Left colon (tissue), 2 donors: ENCODE measurements around the gene MYO7A. TPM values are rescaled to one million over a fixed set of nuclear protein-coding genes. Genes with fewer than 3 reads are reported as not detected.
A peak's percentile ranks its signal among the peaks of the same experiment; 100 is the strongest.

Source experiments
- ATAC-seq: fragments of 200-7000 bp; cut with Tn5 transposase; one replicate; pipeline ENCODE4 v1.9.1; 2020; ENCODE audit warnings: mild to moderate bottlenecking, moderate library complexity
- DNase-seq, 2 donors: peaks; one replicate each; pipeline ENCODE4 v3.0.0-alpha.2; 2020
- intact Hi-C, 2 donors: fragments of 100-400 bp; cut with DNase I in 1 of 2; cut with micrococcal nuclease in 1 of 2; formaldehyde crosslinking; loops; one replicate each; pipeline versions ENCODE4 v1.11.2 to v1.14.0; 2022; cut with DNase I, micrococcal nuclease
- total RNA-seq, 2 donors: library from RNA; stranded (reverse); fragmentation: NEBNext Ultra II Directional; extraction: Animal tissue kit (Norgen Biotek cat#: 25700); gene quantifications; one replicate each; pipeline ENCODE4 v1.2.1, GENCODE V29; 2021
- donor health status: DM: no; HTN: no; CAD: no.
- donor health status: DM: yes; HTN: yes; CAD: no.

The MYO7A gene
- total RNA-seq, 2 donors from 2014 or later: 4.8 to 5.8 TPM

- intact Hi-C loops: no loop called here
- DNase-seq (no peak), ATAC-seq (no peak)
These were observed 84.4 kb downstream of the MYO7A start for GRCh38 chr11:77212314-77213007.

- intact Hi-C loops: no loop called here
- no peak for DNase-seq
- no peak for ATAC-seq
These were observed 85.1 kb downstream of the MYO7A start for GRCh38 chr11:77213029-77213579.

- intact Hi-C loops: no loop called here
- no peak for DNase-seq
- ATAC-seq: no peak
These were observed 85.8 kb downstream of the MYO7A start for GRCh38 chr11:77213589-77214428.

GRCh38 chr11:77214557-77214956, 86.5 kb downstream of the MYO7A start:
- DNase-seq (no peak), ATAC-seq (no peak)
- intact Hi-C loops: no loop called here

- intact Hi-C loops: no loop called here
- no peak for DNase-seq
- no peak for ATAC-seq
These were observed 87.1 kb downstream of the MYO7A start for GRCh38 chr11:77215106-77215505.

- intact Hi-C loops: no loop called here
- DNase-seq (no peak), ATAC-seq (no peak)
These were observed 89.1 kb downstream of the MYO7A start for GRCh38 chr11:77217156-77217555.

- peak; percentile 81 for ATAC-seq
- intact Hi-C loops: no loop called here
- peak in 1 of 2 donors; percentile 20 for DNase-seq
These were observed 95.8 kb downstream of the MYO7A start for GRCh38 chr11:77223797-77224196.

GRCh38 chr11:77230878-77231605, 103.0 kb downstream of the MYO7A start:
- intact Hi-C loops: no loop called here
- no peak for ATAC-seq
- no peak for DNase-seq

GRCh38 chr11:77231800-77232199, 103.8 kb downstream of the MYO7A start:
- no peak for DNase-seq
- intact Hi-C loops: no loop called here
- ATAC-seq: no peak

- ATAC-seq: no peak
- intact Hi-C loops: no loop called here
These were observed 104.2 kb downstream of the MYO7A start for GRCh38 chr11:77232242-77232641.

GRCh38 chr11:77233011-77233410, 105.0 kb downstream of the MYO7A start:
- intact Hi-C loops: no loop called here
- no peak for DNase-seq
- no peak for ATAC-seq

More at GRCh38 chr11:77232242-77232641, 104.2 kb downstream of the MYO7A start:
- no peak for DNase-seq

- ATAC-seq (no peak), DNase-seq (no peak)
- intact Hi-C loops: no loop called here
These were observed 108.9 kb downstream of the MYO7A start for GRCh38 chr11:77236901-77237300.

GRCh38 chr11:77244277-77245027, 116.4 kb downstream of the MYO7A start:
- ATAC-seq (no peak), DNase-seq (no peak)
- intact Hi-C loops: no loop called here

- intact Hi-C loops: no loop called here
- no peak for ATAC-seq
- no peak for DNase-seq
These were observed 121.4 kb downstream of the MYO7A start for GRCh38 chr11:77249427-77249826.

GRCh38 chr11:77250881-77251640, 123.0 kb downstream of the MYO7A start:
- no peak for ATAC-seq
- DNase-seq: no peak
- intact Hi-C loops: no loop called here

- intact Hi-C loops: no loop called here
- peak; percentile 8 to 39 for DNase-seq
- peak; percentile 97 for ATAC-seq
These were observed 124.7 kb downstream of the MYO7A start for GRCh38 chr11:77252555-77253270.

GRCh38 chr11:77253690-77254089, 125.6 kb downstream of the MYO7A start:
- DNase-seq (no peak), ATAC-seq (no peak)
- intact Hi-C loops: no loop called here
